Right lobe of liver (tissue), 4 donors: ENCODE results near the gene USP8.

Experiments used
- POLR2A ChIP-seq: fragments of 450-650 bp; IDR thresholded peaks from one replicate; pipeline ENCODE4 v1.6.1; 2017; ENCODE audit warnings: antibody characterized with exemption, mild to moderate bottlenecking
- TF ChIP-seq, protein P1 (sequence below), 4 donors: fragments of 200-600 bp in 3 of 4; fragments of 450-650 bp in 1 of 4; IDR thresholded peaks; one replicate each; pipeline versions ENCODE4 v1.5.1 to v1.8.0; 2016 to 2022; ENCODE audit warnings: antibody characterized with exemption in 4 of 4, mild to moderate bottlenecking in 2 of 4
- donor health status: DM: no; HTN: no; CAD: no.
- donor health status: DM: no; HTN: no; CAD: no.
- donor health status: DM: no; HTN: yes; CAD: no.

DNA sequence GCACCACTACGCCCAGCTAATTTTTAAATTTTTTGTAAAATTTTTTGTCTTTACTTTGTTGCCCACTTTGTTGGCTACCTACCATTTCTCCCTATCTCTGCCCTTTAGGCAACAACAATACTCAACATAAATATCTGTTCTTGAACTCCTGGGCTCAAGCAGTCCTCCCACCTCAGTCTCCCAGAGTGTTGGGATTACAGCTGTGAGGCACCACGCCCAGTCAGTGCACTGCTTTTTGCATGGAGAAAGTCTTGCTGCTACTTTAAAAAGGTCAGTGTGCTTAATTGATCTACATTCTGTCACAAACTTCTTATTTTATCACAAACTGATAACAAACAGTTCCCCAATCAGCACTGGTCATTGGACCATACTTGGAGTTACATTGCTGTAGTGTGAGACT lies 8.0 kb downstream of the USP8 start:
- TF ChIP-seq, protein P1, sequence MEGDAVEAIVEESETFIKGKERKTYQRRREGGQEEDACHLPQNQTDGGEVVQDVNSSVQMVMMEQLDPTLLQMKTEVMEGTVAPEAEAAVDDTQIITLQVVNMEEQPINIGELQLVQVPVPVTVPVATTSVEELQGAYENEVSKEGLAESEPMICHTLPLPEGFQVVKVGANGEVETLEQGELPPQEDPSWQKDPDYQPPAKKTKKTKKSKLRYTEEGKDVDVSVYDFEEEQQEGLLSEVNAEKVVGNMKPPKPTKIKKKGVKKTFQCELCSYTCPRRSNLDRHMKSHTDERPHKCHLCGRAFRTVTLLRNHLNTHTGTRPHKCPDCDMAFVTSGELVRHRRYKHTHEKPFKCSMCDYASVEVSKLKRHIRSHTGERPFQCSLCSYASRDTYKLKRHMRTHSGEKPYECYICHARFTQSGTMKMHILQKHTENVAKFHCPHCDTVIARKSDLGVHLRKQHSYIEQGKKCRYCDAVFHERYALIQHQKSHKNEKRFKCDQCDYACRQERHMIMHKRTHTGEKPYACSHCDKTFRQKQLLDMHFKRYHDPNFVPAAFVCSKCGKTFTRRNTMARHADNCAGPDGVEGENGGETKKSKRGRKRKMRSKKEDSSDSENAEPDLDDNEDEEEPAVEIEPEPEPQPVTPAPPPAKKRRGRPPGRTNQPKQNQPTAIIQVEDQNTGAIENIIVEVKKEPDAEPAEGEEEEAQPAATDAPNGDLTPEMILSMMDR (IDR thresholded peaks at IDR 0.05) = no peak
- TF ChIP-seq POLR2A = no peak
